ENCODE data around the gene ARHGEF17.

- no peak for TF ChIP-seq POLR2A (IDR thresholded peaks at IDR 0.05)
- TF ChIP-seq, protein P1, sequence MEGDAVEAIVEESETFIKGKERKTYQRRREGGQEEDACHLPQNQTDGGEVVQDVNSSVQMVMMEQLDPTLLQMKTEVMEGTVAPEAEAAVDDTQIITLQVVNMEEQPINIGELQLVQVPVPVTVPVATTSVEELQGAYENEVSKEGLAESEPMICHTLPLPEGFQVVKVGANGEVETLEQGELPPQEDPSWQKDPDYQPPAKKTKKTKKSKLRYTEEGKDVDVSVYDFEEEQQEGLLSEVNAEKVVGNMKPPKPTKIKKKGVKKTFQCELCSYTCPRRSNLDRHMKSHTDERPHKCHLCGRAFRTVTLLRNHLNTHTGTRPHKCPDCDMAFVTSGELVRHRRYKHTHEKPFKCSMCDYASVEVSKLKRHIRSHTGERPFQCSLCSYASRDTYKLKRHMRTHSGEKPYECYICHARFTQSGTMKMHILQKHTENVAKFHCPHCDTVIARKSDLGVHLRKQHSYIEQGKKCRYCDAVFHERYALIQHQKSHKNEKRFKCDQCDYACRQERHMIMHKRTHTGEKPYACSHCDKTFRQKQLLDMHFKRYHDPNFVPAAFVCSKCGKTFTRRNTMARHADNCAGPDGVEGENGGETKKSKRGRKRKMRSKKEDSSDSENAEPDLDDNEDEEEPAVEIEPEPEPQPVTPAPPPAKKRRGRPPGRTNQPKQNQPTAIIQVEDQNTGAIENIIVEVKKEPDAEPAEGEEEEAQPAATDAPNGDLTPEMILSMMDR (IDR thresholded peaks at IDR 0.05): peak in 2 of 3 experiments; percentile 20
Observed at GRCh38 chr11:73359930-73360742, 52.1 kb downstream of the ARHGEF17 start.

Measured in testis (tissue), 2 donors.